Cortex of kidney (tissue), 1 donor: Measurements from ENCODE around the gene TMC1.
"Not testable (repeated sequence)": the region's sequence is repeated elsewhere in the genome, so short reads cannot be mapped to it uniquely, and the experiment has no call there.

Experiments
- DNase-seq: peaks from one replicate; lab custom pipeline; 2025; lab: John Stamatoyannopoulos, UW

The TMC1 gene

GRCh38 chr9:72526901-72527800 lies 5.7 kb downstream of the TMC1 start:
- DNase-seq, result no peak

GRCh38 chr9:72527801-72528195 lies 6.4 kb downstream of the TMC1 start:
- DNase-seq, result no peak

GRCh38 chr9:72529531-72529930 lies 8.1 kb downstream of the TMC1 start:
- no peak for DNase-seq

GRCh38 chr9:72533322-72533721 lies 11.9 kb downstream of the TMC1 start:
- DNase-seq, result no peak

- no peak for DNase-seq
Observed at GRCh38 chr9:72534931-72535330, 13.5 kb downstream of the TMC1 start.

GRCh38 chr9:72537011-72537545 lies 15.7 kb downstream of the TMC1 start:
- DNase-seq, result no peak

- DNase-seq, result no peak
Observed at GRCh38 chr9:72537671-72538070, 16.3 kb downstream of the TMC1 start.

- no peak for DNase-seq
Observed at GRCh38 chr9:72538921-72539702, 17.7 kb downstream of the TMC1 start.

- DNase-seq, result no peak
Observed at GRCh38 chr9:72539824-72540347, 18.5 kb downstream of the TMC1 start.

- DNase-seq, result no peak
Observed at GRCh38 chr9:72540348-72540873, 19.0 kb downstream of the TMC1 start.

GRCh38 chr9:72542537-72542833 lies 21.1 kb downstream of the TMC1 start:
- not testable (repeated sequence) for DNase-seq

- DNase-seq, result no peak
Observed at GRCh38 chr9:72542917-72543316, 21.5 kb downstream of the TMC1 start.

GRCh38 chr9:72551306-72551705 lies 29.9 kb downstream of the TMC1 start:
- DNase-seq, result no peak

- DNase-seq, result no peak
Observed at GRCh38 chr9:72552356-72552755, 30.9 kb downstream of the TMC1 start.

GRCh38 chr9:72554221-72554641 lies 32.8 kb downstream of the TMC1 start:
- DNase-seq, result no peak

- no peak for DNase-seq
Observed at GRCh38 chr9:72557549-72557948, 36.1 kb downstream of the TMC1 start.

- DNase-seq, result no peak
Observed at GRCh38 chr9:72560086-72560485, 38.7 kb downstream of the TMC1 start.

- DNase-seq, result no peak
Observed at GRCh38 chr9:72563806-72564205, 42.4 kb downstream of the TMC1 start.

- DNase-seq, result no peak
Observed at GRCh38 chr9:72564479-72565281, 43.3 kb downstream of the TMC1 start.

GRCh38 chr9:72565535-72565934 lies 44.1 kb downstream of the TMC1 start:
- DNase-seq, result no peak

- no peak for DNase-seq
Observed at GRCh38 chr9:72574156-72574810, 52.9 kb downstream of the TMC1 start.
